Measurements from ENCODE around the gene C21orf58. TPM values are rescaled to one million over a fixed set of nuclear protein-coding genes. Genes with fewer than 3 reads are reported as not detected.
"Not testable (repeated sequence)": the region's sequence is repeated elsewhere in the genome, so short reads cannot be mapped to it uniquely, and the experiment has no call there.

Gene C21orf58
- total RNA-seq (2021; ENCODE audit: unreplicated experiment) (12.7 TPM), Bru-seq, nascent RNA (percentile 61 among the genes with signal in this experiment), BruChase-seq, experiment 1, labeled RNA remaining after a 2-hour chase (percentile 64 among the genes with signal in this experiment), BruChase-seq, experiment 2, labeled RNA remaining after a 6-hour chase (percentile 59 among the genes with signal in this experiment)
- 3.8 TPM for polyA plus RNA-seq (2012; ENCODE audit: insufficient read length)
- long read RNA-seq, partial matches to known transcripts = 4 of 32 reads
- long read RNA-seq, other reads (novel, unspliced or antisense) = 28 of 32 reads

- H3K4me3 ChIP-seq (ENCODE audit: low read depth in 2 of 2, low read length in 2 of 2) = peak within 1 kb of the TSS; percentile 74 to 82
- no peaks in the 10 kb centered on the region for H3K9me3 ChIP-seq (ENCODE audit: control insufficient read depth, insufficient read depth, low read depth, low read length)
- TF ChIP-seq SIN3A (IDR thresholded peaks at IDR 0.05; ENCODE audit: borderline replicate concordance, insufficient read depth, low read depth, low read length) (no peak), POLR2AphosphoS5 (IDR thresholded peaks at IDR 0.05; ENCODE audit: low read depth, low read length) (peak; percentile 74)
- peaks cover 21% of the 10 kb centered on the region for H3K4me1 ChIP-seq (ENCODE audit: control insufficient read depth, insufficient read depth, low read length)
- intact Hi-C loops (cut with micrococcal nuclease; ENCODE audit: unreplicated experiment) (no loop called here), in situ Hi-C loops (cut with HindIII; ENCODE audit: low pct_unique_long_range_greater_than_20kb, low sequenced_read_pairs) (no loop called here)
- DNase-seq (ENCODE audit: low read depth, low spot score) (peak; percentile 74), ATAC-seq (peak; percentile 88)
- no TSS peak for BruUV-seq (replicated peaks)
- H3K27ac ChIP-seq (ENCODE audit: low read length) = peak within 1 kb of the TSS; percentile 89
- no peaks in the 10 kb centered on the region for H3K27me3 ChIP-seq (ENCODE audit: control insufficient read depth, insufficient read depth, low read length)
- ChIA-PET POLR2A (no interaction called here), CTCF (no interaction called here)
- no peaks in the 10 kb centered on the region; the same call in 1 of the 2 replicates for H3K36me3 ChIP-seq (ENCODE audit: control insufficient read depth, insufficient read depth, low read length)
Measured at GRCh38 chr21:46323710-46324389, at the start of gene C21orf58, which contains the start of gene PCNT. TSS of gene C21orf58 (minus strand) at chr21:46323870. CDS start at chr21:46322738, 1,132 bp downstream. TSS of gene PCNT (plus strand) at chr21:46324156. CDS start at chr21:46324229, 73 bp downstream.

DNA sequence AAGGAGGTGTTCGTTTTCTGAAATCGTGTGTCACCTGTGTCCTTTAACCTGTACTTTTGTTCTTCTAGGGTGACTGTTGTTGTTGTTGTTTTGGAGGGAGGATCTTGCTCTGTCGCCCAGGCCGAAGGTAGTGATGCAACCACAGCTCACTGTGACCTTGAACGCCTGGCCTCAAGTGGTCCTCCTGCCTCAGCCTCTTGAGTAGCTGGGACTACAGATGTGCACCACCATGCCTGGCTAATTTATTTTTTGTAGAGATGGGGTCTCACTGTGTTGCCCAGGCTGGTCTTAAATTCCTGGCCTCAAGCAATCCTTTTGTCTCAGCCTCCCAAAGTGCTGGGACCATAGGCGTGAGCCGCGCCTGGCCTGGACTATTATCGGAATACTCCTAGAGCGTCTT is 49.3 kb upstream of the C21orf58 start:
- H3K27me3 ChIP-seq (ENCODE audit: control insufficient read depth, insufficient read depth, low read length); POLR2A ChIA-PET; H3K36me3 ChIP-seq (ENCODE audit: control insufficient read depth, insufficient read depth, low read length); H3K27ac ChIP-seq (ENCODE audit: low read length); H3K9me3 ChIP-seq (ENCODE audit: control insufficient read depth, insufficient read depth, low read depth, low read length); CTCF ChIA-PET; in situ Hi-C loops (cut with HindIII; ENCODE audit: low pct_unique_long_range_greater_than_20kb, low sequenced_read_pairs); DNase-seq (ENCODE audit: low read depth, low spot score); H3K4me3 ChIP-seq (ENCODE audit: low read depth in 2 of 2, low read length in 2 of 2); H3K4me1 ChIP-seq (ENCODE audit: control insufficient read depth, insufficient read depth, low read length); BruUV-seq (replicated peaks); intact Hi-C loops (cut with micrococcal nuclease; ENCODE audit: unreplicated experiment); ATAC-seq: not testable (repeated sequence)

DNA sequence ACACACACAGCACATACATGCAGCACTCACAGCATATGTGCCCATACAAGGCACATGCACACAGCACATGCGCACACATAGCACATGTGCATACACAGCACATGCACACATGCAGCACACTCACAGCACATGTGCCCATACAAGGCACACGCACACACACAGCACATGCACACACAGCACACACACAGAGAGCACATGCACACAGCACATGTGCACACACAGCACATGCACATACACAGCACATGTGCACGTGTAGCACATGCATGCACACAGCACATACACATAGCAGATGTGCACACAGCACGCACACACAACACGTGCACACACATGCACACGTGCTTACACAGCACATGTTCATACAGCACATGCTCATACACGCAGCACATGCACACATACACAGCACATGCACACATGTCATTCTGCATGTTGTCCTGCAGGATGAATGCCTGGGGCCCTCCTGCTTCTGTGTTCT is 48.4 kb upstream of the C21orf58 start:
- in situ Hi-C loops (cut with HindIII; ENCODE audit: low pct_unique_long_range_greater_than_20kb, low sequenced_read_pairs) (no loop called here), intact Hi-C loops (cut with micrococcal nuclease; ENCODE audit: unreplicated experiment) (no loop called here)
- no TSS peak for BruUV-seq (replicated peaks)
- no peak for TF ChIP-seq SIN3A (IDR thresholded peaks at IDR 0.05; ENCODE audit: borderline replicate concordance, insufficient read depth, low read depth, low read length)
- no peak for TF ChIP-seq POLR2AphosphoS5 (IDR thresholded peaks at IDR 0.05; ENCODE audit: low read depth, low read length)
- no peak for TF ChIP-seq REST (IDR thresholded peaks at IDR 0.05; ENCODE audit: insufficient read depth in 1 of 2, low read depth in 2 of 2, low read length in 1 of 2)
- no peak for TF ChIP-seq CTCF (IDR thresholded peaks at IDR 0.05)
- TF ChIP-seq TCF7L2 (IDR thresholded peaks at IDR 0.05; ENCODE audit: low read depth, low read length) = no peak
- Histone ChIP-seq H3K27ac (ENCODE audit: low read length) (no peak overlapping the region), H3K4me3 (ENCODE audit: low read depth in 2 of 2, low read length in 2 of 2) (no peak overlapping the region), H3K36me3 (ENCODE audit: control insufficient read depth, insufficient read depth, low read length) (no peaks in the 10 kb centered on the region), H3K27me3 (ENCODE audit: control insufficient read depth, insufficient read depth, low read length) (no peaks in the 10 kb centered on the region), H3K4me1 (ENCODE audit: control insufficient read depth, insufficient read depth, low read length) (no peaks in the 10 kb centered on the region), H3K9me3 (ENCODE audit: control insufficient read depth, insufficient read depth, low read depth, low read length) (no peaks in the 10 kb centered on the region)
- ATAC-seq (no peak), DNase-seq (ENCODE audit: low read depth, low spot score) (no peak)
- ChIA-PET POLR2A (no interaction called here), CTCF (no interaction called here)

Data from Panc1 (cell line).